NCI-H2029 (cell line): ENCODE results near the gene NEDD4L.

Source experiments
- DNase-seq: peaks from one replicate; lab custom pipeline; 2025; lab: John Stamatoyannopoulos, UW

NEDD4L gene

DNA sequence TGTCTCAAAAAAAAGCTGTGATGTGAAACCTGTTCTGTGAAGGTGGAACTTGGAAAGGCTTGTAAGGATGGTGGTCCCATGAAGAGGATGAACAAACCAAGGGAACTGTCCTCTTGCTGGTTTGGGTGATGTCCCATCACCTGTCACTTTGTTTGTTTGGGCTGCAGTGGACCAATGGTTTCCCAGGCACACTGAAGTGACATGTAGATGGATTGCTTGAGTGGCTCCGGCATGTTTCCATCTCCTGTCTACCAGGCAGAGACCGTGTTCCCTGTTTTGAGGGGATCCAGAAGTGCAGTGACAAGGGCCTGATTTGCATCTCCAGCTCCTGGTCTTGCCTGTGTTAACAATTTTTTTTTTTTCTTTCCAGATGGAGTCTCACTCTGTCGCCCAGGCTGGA lies 8.9 kb downstream of the NEDD4L start:
- DNase-seq: no peak

GRCh38 chr18:58054041-58054781 lies 10.2 kb downstream of the NEDD4L start:
- DNase-seq: no peak

DNA sequence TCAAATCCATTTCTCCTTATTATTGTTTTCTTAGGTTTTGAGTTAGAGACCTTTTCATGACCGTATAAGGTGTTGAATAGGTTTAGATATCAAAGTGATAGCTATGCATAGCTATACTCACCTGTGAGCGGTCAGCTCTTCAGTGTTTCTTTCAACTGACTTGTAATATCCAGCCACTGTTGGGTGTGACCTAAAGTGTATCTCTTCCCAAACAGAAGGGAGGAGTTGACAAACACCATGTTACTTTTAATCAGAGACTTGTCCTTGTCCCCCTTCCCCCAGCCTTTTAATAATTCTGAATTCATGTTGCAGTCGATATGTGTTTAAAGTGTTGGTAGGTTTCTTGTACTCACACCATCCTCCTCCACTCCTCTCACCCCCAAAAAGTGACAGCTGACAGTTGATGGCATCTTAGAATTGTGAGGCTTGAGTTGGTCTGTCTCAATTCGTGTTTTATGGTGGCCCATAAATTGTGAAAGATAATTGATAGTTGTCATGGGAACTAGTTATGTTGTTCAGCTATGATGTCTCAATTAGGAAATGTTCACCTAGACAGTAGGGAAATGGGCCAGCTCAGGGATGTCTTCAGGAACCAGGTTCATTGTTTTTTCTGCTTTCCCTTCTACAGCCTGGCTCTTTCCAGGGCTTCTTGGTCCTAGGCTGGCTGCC lies 12.0 kb downstream of the NEDD4L start:
- no peak for DNase-seq

GRCh38 chr18:58056852-58057251 lies 12.8 kb downstream of the NEDD4L start:
- no peak for DNase-seq

DNA sequence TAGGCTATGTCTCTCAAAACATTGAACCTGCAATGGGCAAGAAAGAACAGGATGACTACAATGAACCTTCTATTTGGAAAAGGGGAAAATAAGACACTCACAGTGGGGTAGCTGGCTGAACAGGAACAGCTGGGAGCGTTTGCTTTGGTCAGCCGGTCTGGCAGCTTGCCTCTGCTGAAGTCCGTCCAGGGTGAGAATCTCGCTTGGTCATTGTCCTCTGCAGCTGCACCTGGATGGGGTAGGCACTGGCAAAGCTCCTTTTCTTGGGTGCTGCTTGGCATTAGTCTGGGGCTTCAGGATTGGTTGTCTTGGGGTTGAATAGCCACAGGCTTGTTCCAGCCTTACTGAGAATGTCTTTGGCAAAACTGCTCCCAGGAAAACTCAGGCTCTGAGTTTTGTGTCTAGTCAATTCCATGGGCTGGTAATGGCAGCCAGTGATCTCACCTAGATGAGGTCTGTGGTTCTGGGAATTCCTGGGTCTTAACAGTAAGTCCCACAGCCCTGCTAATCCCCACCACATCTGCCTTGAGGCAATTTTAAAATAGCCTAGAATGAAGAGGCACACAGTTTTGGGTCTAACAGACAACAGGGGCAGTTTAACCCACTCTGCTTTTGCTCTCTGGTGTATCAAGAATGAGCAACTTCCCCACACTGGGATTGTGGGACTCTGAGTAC lies 13.4 kb downstream of the NEDD4L start:
- no peak for DNase-seq

- DNase-seq: no peak
Measured at GRCh38 chr18:58058720-58059119, 14.7 kb downstream of the NEDD4L start.

GRCh38 chr18:58060254-58060653 lies 16.2 kb downstream of the NEDD4L start:
- no peak for DNase-seq

GRCh38 chr18:58061349-58061748 lies 17.3 kb downstream of the NEDD4L start:
- no peak for DNase-seq

GRCh38 chr18:58064406-58064998 lies 20.5 kb downstream of the NEDD4L start:
- DNase-seq: no peak

DNA sequence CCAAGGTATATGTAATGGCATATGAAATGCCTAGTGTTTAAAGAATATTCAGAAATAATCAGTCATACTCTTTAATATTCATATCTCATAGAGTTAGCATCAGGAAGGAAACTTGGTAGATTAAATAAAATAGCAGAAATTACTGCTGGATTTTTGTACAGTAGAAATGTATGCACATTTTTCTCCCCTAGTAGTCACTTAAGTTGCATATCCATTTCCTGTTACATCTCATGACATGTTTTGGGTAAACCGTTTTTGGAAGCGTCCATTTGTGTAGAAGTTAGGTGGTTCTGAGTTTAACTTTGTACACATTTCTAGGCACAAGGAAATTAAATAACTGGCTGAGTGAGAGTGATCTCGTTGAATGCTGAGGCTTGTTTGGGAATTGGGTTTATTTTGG lies 21.9 kb downstream of the NEDD4L start:
- DNase-seq: no peak

- DNase-seq: no peak
Measured at GRCh38 chr18:58067601-58068000, 23.6 kb downstream of the NEDD4L start.

GRCh38 chr18:58069099-58069498 lies 25.1 kb downstream of the NEDD4L start:
- DNase-seq: no peak

- DNase-seq: no peak
Measured at GRCh38 chr18:58069721-58070292, 25.8 kb downstream of the NEDD4L start.

DNA sequence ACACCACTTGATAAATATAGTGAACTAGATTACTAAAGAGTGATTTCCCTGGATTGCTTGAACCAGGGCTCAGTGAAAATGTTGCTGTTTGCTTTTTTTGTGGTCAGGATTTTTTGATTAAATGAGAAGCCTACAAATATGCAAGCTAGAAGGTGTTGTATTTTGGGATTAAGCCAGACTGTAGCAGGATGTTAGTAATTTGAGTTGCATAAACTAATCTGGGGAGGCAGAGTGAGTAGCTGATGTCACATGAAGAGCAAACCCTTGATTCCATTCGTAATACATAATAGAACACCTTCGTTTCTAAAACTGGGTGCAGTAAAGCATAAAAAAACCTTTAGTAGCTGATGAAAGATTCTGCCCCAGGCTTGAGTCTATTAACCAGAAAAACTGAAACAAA lies 32.0 kb downstream of the NEDD4L start:
- no peak for DNase-seq

- DNase-seq: no peak
Measured at GRCh38 chr18:58077329-58077728, 33.3 kb downstream of the NEDD4L start.

- DNase-seq: no peak
Measured at GRCh38 chr18:58078889-58079573, 35.0 kb downstream of the NEDD4L start.

DNA sequence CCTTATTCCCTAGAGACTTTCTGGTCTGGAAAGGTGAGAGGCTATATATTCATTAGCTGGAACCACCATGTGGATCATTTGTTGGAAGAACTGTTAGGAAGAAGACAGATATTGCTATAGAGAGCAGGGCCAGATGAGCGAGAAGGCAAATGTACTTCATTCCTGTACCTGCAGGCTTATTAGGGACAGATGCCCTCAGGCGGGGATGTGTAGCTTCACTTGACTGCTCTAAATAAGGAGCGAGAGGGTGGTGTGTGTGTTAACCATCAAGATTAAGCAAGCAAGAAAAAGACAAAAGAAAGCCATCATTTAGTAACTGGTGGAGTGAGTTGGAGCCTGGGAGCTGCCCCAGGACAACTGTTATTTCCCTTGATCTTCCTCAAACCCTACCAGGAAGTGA lies 36.4 kb downstream of the NEDD4L start:
- no peak for DNase-seq

DNA sequence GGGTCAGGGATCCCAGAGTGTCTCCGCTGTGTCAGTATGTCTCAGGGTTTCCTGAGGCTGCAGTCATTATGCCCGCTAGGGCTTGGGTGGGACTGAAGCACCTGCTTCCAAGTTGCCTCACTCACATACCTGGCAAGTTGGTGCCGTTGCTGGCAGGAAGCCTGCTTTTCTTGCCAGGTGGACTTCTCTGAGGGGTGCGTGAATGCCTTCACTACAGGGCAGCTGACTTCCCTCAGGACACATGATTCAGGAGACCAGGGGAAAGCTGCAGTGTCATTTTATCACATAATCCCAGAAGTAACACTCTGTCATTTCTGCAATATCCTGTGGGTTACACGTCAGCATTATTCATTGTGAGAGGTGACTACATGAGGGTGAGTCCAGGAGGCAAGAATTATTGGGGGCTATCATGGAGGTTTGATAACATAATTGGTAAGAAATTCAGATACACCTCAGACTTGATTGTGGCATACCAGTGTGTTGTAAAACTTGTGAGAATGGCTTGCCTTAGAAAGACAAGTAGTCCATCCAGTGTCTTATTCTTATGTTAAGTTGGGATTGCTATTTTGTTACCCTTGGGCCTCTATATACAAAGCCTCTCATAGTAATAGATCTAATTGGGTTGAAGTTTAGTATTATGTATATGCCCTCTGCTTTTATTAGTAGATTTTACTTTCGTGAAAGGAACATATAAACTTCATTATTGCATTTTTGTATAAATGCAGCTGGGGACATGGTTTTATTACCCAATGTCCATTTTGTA lies 44.1 kb downstream of the NEDD4L start:
- DNase-seq: no peak

DNA sequence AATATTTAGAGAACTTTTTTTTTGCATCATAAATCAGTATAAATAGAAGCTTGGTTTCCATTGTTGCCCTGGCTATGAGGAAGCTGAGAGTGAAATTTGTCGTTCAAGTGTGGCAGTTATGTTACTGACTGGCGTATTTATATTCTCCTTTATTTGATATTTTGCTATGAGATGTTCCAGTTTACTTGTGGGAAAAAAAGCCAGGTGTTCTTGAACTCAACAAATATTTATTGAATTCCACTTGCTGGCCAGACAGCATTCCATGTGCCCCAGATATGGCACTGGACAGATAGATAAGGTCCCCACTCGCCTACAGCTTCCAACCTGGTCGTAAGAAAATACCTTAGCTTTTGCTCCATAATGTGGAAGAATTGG lies 44.7 kb downstream of the NEDD4L start:
- no peak for DNase-seq

GRCh38 chr18:58091099-58091611 lies 47.1 kb downstream of the NEDD4L start:
- DNase-seq: peak; percentile 54

DNA sequence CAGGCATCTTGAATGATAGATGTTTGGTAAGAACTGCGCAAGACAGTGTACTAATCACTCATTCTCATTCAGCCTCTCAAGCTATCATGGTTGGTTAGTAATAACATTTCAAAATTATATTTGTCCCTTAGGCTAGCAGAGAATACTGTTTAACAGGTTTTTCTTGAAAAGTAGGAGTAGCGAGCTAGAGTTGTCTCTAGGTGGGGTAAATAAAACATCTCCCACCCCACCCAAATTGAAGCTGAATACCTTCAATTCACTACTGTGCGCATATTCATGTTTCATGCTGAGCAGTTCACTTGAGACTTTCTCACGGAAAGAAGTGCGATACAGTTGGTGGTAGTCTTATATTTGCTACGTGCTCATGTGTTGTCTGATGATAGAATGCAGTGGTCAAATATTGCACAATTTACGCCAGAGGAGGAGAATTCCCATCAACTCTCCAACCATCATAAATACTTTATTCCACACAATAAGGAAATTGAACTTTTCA lies 49.3 kb downstream of the NEDD4L start:
- DNase-seq: no peak
